DOHH2 (cell line): ENCODE results near the gene ALDH4A1.

Source experiments
- H3F3A ChIP-seq: fragments of 200-600 bp; sonication (generic), shearing (Covaris generic); 2 replicates; pipeline ENCODE4 v1.6.0; 2016; ENCODE audit warnings: antibody characterized with exemption, mild to moderate bottlenecking; ENCODE audit not compliant: control insufficient read depth, insufficient read depth
- H3K27ac ChIP-seq: fragments of 200-600 bp; sonication (generic); 2 replicates; pipeline ENCODE4 v1.5.1; 2014; ENCODE audit warnings: low read depth, mild to moderate bottlenecking, low read length, moderate library complexity
- H3K27me3 ChIP-seq: fragments of 200-600 bp; sonication (generic); 2 replicates; pipeline ENCODE4 v1.6.1; 2014; ENCODE audit warnings: mild to moderate bottlenecking, low read length, mixed read lengths; ENCODE audit not compliant: control insufficient read depth
- H3K36me3 ChIP-seq: fragments of 200-600 bp; sonication (generic); 2 replicates; pipeline ENCODE4 v1.6.1; 2014; ENCODE audit warnings: mild to moderate bottlenecking, low read length, moderate library complexity, mixed read lengths; ENCODE audit not compliant: control insufficient read depth
- H3K4me1 ChIP-seq: fragments of 200-600 bp; sonication (generic); 2 replicates; pipeline ENCODE4 v1.6.1; 2014; ENCODE audit warnings: mild to moderate bottlenecking, low read length, mixed read lengths; ENCODE audit not compliant: control insufficient read depth
- H3K4me2 ChIP-seq: fragments of 200-600 bp; sonication (generic); 2 replicates; pipeline ENCODE4 v1.6.0; 2014; ENCODE audit warnings: mild to moderate bottlenecking, low read length, moderate library complexity
- H3K4me3 ChIP-seq: fragments of 200-600 bp; sonication (generic); 2 replicates; pipeline ENCODE4 v1.5.1; 2014; ENCODE audit warnings: mild to moderate bottlenecking, low read length, mixed read lengths
- H3K79me2 ChIP-seq: fragments of 200-600 bp; sonication (generic); 2 replicates; pipeline ENCODE4 v1.6.1; 2014; ENCODE audit warnings: mild to moderate bottlenecking, low read length, mixed read lengths; ENCODE audit not compliant: control insufficient read depth
- H3K9me2 ChIP-seq: fragments of 200-600 bp; sonication (generic); replicated peaks from 2 replicates; pipeline ENCODE4 v1.6.1; 2014; ENCODE audit warnings: mild to moderate bottlenecking, low read length, mixed read lengths; ENCODE audit not compliant: control insufficient read depth
- H3K9me3 ChIP-seq: fragments of 200-600 bp; sonication (generic); 2 replicates; pipeline ENCODE4 v1.6.1; 2014; ENCODE audit warnings: antibody characterized with exemption, low read length, mixed read lengths; ENCODE audit not compliant: control insufficient read depth, insufficient read depth
- H4K20me1 ChIP-seq: fragments of 200-600 bp; sonication (generic); 2 replicates; pipeline ENCODE4 v1.6.0; 2014; ENCODE audit warnings: low read depth, mild to moderate bottlenecking, antibody characterized with exemption, low read length, moderate library complexity; ENCODE audit not compliant: control insufficient read depth, insufficient read depth
- EZH2phosphoT487 ChIP-seq: fragments of 200-600 bp; sonication (generic); IDR thresholded peaks from 2 replicates; pipeline ENCODE4 v1.6.1; 2017; ENCODE audit warnings: borderline replicate concordance, mild to moderate bottlenecking, antibody characterized with exemption, low read length, moderate library complexity, mixed read lengths
- TF ChIP-seq, protein P1 (sequence below): fragments of 200-600 bp; sonication (generic); IDR thresholded peaks from one replicate; pipeline ENCODE4 v1.5.1; 2014; ENCODE audit warnings: antibody characterized with exemption, mild to moderate bottlenecking, low read depth, low read length; ENCODE audit not compliant: poor library complexity, severe bottlenecking

ALDH4A1 gene

GRCh38 chr1:18877282-18877681 is 25.1 kb downstream of the ALDH4A1 start:
- Histone ChIP-seq H3K4me3 (no peak overlapping the region), H3F3A (no peaks in the 10 kb centered on the region), H3K4me1 (no peaks in the 10 kb centered on the region), H3K9me3 (no peaks in the 10 kb centered on the region), H4K20me1 (no peaks in the 10 kb centered on the region), H3K36me3 (no peaks in the 10 kb centered on the region), H3K4me2 (no peak overlapping the region), H3K27me3 (no peaks in the 10 kb centered on the region), H3K9me2 (no peaks in the 10 kb centered on the region), H3K79me2 (no peaks in the 10 kb centered on the region), H3K27ac (no peak overlapping the region)
- TF ChIP-seq EZH2phosphoT487 = no peak
- TF ChIP-seq, protein P1, sequence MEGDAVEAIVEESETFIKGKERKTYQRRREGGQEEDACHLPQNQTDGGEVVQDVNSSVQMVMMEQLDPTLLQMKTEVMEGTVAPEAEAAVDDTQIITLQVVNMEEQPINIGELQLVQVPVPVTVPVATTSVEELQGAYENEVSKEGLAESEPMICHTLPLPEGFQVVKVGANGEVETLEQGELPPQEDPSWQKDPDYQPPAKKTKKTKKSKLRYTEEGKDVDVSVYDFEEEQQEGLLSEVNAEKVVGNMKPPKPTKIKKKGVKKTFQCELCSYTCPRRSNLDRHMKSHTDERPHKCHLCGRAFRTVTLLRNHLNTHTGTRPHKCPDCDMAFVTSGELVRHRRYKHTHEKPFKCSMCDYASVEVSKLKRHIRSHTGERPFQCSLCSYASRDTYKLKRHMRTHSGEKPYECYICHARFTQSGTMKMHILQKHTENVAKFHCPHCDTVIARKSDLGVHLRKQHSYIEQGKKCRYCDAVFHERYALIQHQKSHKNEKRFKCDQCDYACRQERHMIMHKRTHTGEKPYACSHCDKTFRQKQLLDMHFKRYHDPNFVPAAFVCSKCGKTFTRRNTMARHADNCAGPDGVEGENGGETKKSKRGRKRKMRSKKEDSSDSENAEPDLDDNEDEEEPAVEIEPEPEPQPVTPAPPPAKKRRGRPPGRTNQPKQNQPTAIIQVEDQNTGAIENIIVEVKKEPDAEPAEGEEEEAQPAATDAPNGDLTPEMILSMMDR = no peak

DNA sequence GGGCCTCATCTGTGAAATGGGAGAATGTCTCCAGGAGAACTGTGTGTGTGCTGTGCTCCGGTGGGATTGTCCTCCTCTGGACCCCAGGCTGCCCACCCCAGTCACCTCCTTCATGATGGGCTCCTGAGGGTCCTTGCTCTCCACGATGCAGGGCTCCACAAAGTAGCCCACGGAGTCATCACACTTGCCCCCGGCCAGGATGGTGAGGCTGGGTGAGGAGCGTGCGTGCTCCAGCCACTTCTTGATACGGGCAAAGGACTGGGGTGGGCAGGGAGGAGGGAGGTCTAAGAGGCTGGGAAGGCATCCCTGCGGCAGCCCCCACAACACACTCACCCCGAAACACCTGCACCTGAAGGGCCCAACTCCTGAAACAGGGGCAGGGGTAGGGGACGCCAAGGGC is 26.1 kb downstream of the ALDH4A1 start:
- H3K27me3 ChIP-seq = no peaks in the 10 kb centered on the region
- no peak overlapping the region for H3K4me3 ChIP-seq
- no peaks in the 10 kb centered on the region for H3K79me2 ChIP-seq
- H3K9me2 ChIP-seq = no peaks in the 10 kb centered on the region
- H4K20me1 ChIP-seq = no peaks in the 10 kb centered on the region
- H3K4me1 ChIP-seq = no peaks in the 10 kb centered on the region
- no peak overlapping the region for H3K4me2 ChIP-seq
- H3F3A ChIP-seq = no peaks in the 10 kb centered on the region
- no peaks in the 10 kb centered on the region for H3K36me3 ChIP-seq
- TF ChIP-seq, protein P1 = no peak
- no peak for TF ChIP-seq EZH2phosphoT487
- H3K27ac ChIP-seq = no peak overlapping the region
- no peaks in the 10 kb centered on the region for H3K9me3 ChIP-seq

DNA sequence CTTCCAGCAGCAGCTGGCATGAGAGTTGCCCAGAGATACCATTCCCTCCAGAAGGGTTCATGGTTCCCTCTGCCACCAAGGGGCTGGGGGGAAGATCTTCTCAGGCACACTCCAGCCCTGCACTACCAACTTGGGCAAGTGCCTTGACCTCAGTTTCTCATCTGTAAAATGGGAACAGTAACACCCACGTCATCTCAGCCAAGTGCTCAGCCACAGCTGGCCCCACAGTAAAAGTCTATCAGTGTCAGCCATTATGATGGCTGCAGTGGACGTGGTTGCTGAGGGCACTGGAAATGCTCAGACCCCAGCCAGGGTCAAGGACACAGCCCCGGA is 26.6 kb downstream of the ALDH4A1 start:
- TF ChIP-seq EZH2phosphoT487 = no peak
- TF ChIP-seq, protein P1 = no peak
- Histone ChIP-seq H3K4me1 (no peaks in the 10 kb centered on the region), H3K27ac (no peak overlapping the region), H3K4me3 (no peak overlapping the region), H3K9me2 (no peaks in the 10 kb centered on the region), H4K20me1 (no peaks in the 10 kb centered on the region), H3F3A (no peaks in the 10 kb centered on the region), H3K36me3 (no peaks in the 10 kb centered on the region), H3K79me2 (no peaks in the 10 kb centered on the region), H3K27me3 (no peaks in the 10 kb centered on the region), H3K9me3 (no peaks in the 10 kb centered on the region), H3K4me2 (no peak overlapping the region)
